A549 (cell line): Measurements from ENCODE around the gene RNF4. TPM values are rescaled to one million over a fixed set of nuclear protein-coding genes. Genes with fewer than 3 reads are reported as not detected.

Experiments
- ATAC-seq, 2 experiments: fragments of 200-7000 bp in 1 of 2; fragments of >200 bp in 1 of 2; cut with Nextera tagmentation in 1 of 2; cut with Tn5 transposase in 1 of 2; 3 replicates each; pipeline versions ENCODE4 v1.8.0 to v1.9.1; 2018 to 2020; ENCODE audit warnings: mild to moderate bottlenecking in 1 of 2, moderate library complexity in 1 of 2
- CTCF ChIA-PET: fragments of 300-600 bp; sonication (Branson Sonifier 250); formaldehyde crosslinking; extraction: SDS; loops from one replicate; lab custom pipeline; 2021; ENCODE audit warnings: antibody characterized with exemption, inconsistent platforms; lab: Yijun Ruan, JAX
- POLR2A ChIA-PET: fragments of 350-600 bp; formaldehyde crosslinking; extraction: SDS; loops from one replicate; lab custom pipeline; 2021; ENCODE audit warnings: antibody characterized with exemption, inconsistent platforms; lab: Yijun Ruan, JAX
- DNase-seq, 2 experiments: peaks; one replicate each; pipeline versions ENCODE4 v3.0.0 to v3.0.0-alpha.2; 2011 to 2016; ENCODE audit warnings: low read depth in 1 of 2, low spot score in 1 of 2
- FAIRE-seq: peaks from 2 replicates; lab custom pipeline; 2011; peaks lifted over from hg19 to GRCh38; lab: Jason Lieb, UNC
- H3K27ac ChIP-seq, 2 experiments: fragments of >200 bp; sonication (Bioruptor Twin); formaldehyde crosslinking; 3 replicates each; pipeline ENCODE4 v1.5.1; 2016 to 2017
- H3K4me1 ChIP-seq: fragments of >200 bp; sonication (Bioruptor Twin); formaldehyde crosslinking; 3 replicates; pipeline ENCODE4 v1.6.1; 2016
- H3K4me2 ChIP-seq: fragments of >200 bp; sonication (Bioruptor Twin); formaldehyde crosslinking; 3 replicates; pipeline ENCODE4 v1.6.1; 2016
- H3K4me3 ChIP-seq: fragments of >200 bp; sonication (Bioruptor Twin); formaldehyde crosslinking; 3 replicates; pipeline ENCODE4 v1.5.1; 2016
- H3K9me3 ChIP-seq: fragments of >200 bp; sonication (Bioruptor Twin); formaldehyde crosslinking; 3 replicates; pipeline ENCODE4 v1.6.1; 2016
- ATOH8 ChIP-seq: fragments of 250-450 bp; sonication (Bioruptor Pico); IDR thresholded peaks from 2 replicates; pipeline ENCODE4 v1.5.0; 2020; ENCODE audit warnings: low read depth, mild to moderate bottlenecking, moderate library complexity
- CBX2 ChIP-seq: fragments of 200-600 bp; sonication (generic); IDR thresholded peaks from 2 replicates; pipeline ENCODE4 v1.6.1; 2016; ENCODE audit warnings: low read depth, mild to moderate bottlenecking, borderline replicate concordance
- CHD2 ChIP-seq: fragments of 150-350 bp; IDR thresholded peaks from 2 replicates; pipeline ENCODE4 v1.6.1; 2014; ENCODE audit warnings: low read length; ENCODE audit not compliant: partially characterized antibody
- EHF ChIP-seq: fragments of 250-450 bp; sonication (Bioruptor Pico); IDR thresholded peaks from 2 replicates; pipeline ENCODE4 v1.5.0; 2020; ENCODE audit warnings: mild to moderate bottlenecking
- ESRRA ChIP-seq: fragments of 150-350 bp; IDR thresholded peaks from 2 replicates; pipeline ENCODE4 v1.6.1; 2014; ENCODE audit warnings: mild to moderate bottlenecking, low read length, borderline replicate concordance
- FOSB ChIP-seq: fragments of 250-450 bp; sonication (Bioruptor Pico); IDR thresholded peaks from 2 replicates; pipeline ENCODE4 v1.5.0; 2020; ENCODE audit warnings: mild to moderate bottlenecking, moderate library complexity
- GATA3 ChIP-seq: IDR thresholded peaks from 2 replicates; pipeline ENCODE4 v1.6.1; 2012; ENCODE audit warnings: borderline replicate concordance
- HDAC2 ChIP-seq: fragments of 200-600 bp; sonication (generic); IDR thresholded peaks from 2 replicates; pipeline ENCODE4 v1.6.1; 2016
- HES2 ChIP-seq: fragments of >200 bp; sonication (Bioruptor Twin); formaldehyde crosslinking; IDR thresholded peaks from 2 replicates; pipeline ENCODE4 v1.6.1; 2016
- HEYL ChIP-seq: fragments of 250-450 bp; sonication (Bioruptor Pico); IDR thresholded peaks from 2 replicates; pipeline ENCODE4 v1.8.0; 2021; ENCODE audit warnings: mild to moderate bottlenecking, moderate library complexity
- HOXA7 ChIP-seq: fragments of 250-450 bp; sonication (Bioruptor Pico); IDR thresholded peaks from 2 replicates; pipeline ENCODE4 v1.5.0; 2020; ENCODE audit warnings: mild to moderate bottlenecking, moderate library complexity
- HOXB5 ChIP-seq: fragments of 250-450 bp; sonication (Bioruptor Pico); IDR thresholded peaks from 2 replicates; pipeline ENCODE4 v1.5.0; 2020; ENCODE audit warnings: mild to moderate bottlenecking, moderate library complexity
- NFE2L2 ChIP-seq: fragments of 150-350 bp; conservative IDR thresholded peaks from 2 replicates; pipeline ENCODE4 v1.6.1; 2014; ENCODE audit warnings: low read length
- NPAS2 ChIP-seq: fragments of 250-450 bp; sonication (Bioruptor Pico); IDR thresholded peaks from 2 replicates; pipeline ENCODE4 v1.8.0; 2022; ENCODE audit warnings: mild to moderate bottlenecking, moderate library complexity, borderline replicate concordance
- NR3C1 ChIP-seq: fragments of >200 bp; sonication (Bioruptor Twin); formaldehyde crosslinking; IDR thresholded peaks from 3 replicates; pipeline ENCODE4 v1.6.1; 2017
- PHF8 ChIP-seq: fragments of 200-600 bp; sonication (generic); IDR thresholded peaks from 2 replicates; pipeline ENCODE4 v1.6.1; 2016; ENCODE audit warnings: low read depth, mild to moderate bottlenecking, antibody characterized with exemption, moderate library complexity, borderline replicate concordance
- POLR2A ChIP-seq: IDR thresholded peaks from 2 replicates; pipeline ENCODE4 v1.6.1; 2012; ENCODE audit warnings: mild to moderate bottlenecking, low read length
- POLR2AphosphoS2 ChIP-seq: conservative IDR thresholded peaks from 2 replicates; pipeline ENCODE4 v1.6.1; 2012; ENCODE audit warnings: low read length, improper control_type of control experiment, inconsistent platforms
- RCOR1 ChIP-seq: fragments of 150-350 bp; IDR thresholded peaks from 2 replicates; pipeline ENCODE4 v1.6.1; 2014; ENCODE audit warnings: antibody characterized with exemption, low read length, low read depth
- RFX5 ChIP-seq: fragments of 450-650 bp; IDR thresholded peaks from 2 replicates; pipeline ENCODE4 v1.7.1; 2014; ENCODE audit warnings: antibody characterized with exemption, mild to moderate bottlenecking, moderate library complexity
- SMC3 ChIP-seq: fragments of >200 bp; sonication (Bioruptor Twin); formaldehyde crosslinking; IDR thresholded peaks from 3 replicates; pipeline ENCODE4 v1.6.1; 2018; ENCODE audit warnings: inconsistent platforms
- SREBF2 ChIP-seq: fragments of 450-650 bp; IDR thresholded peaks from 2 replicates; pipeline ENCODE4 v1.6.1; 2014; ENCODE audit warnings: mild to moderate bottlenecking, moderate library complexity
- TFCP2L1 ChIP-seq: fragments of 250-450 bp; sonication (Bioruptor Pico); IDR thresholded peaks from 2 replicates; pipeline ENCODE4 v1.5.0; 2021; ENCODE audit warnings: mild to moderate bottlenecking
- WGBS: methylation state at CpG from one replicate; pipeline ENCODE4 v1.1.6; 2017; ENCODE audit errors: missing lambda C conversion rate; 5-methylcytosine and 5-hydroxymethylcytosine counted together
- polyA plus RNA-seq, 4 experiments: library from polyadenylated mRNA; depleted of rRNA in 3 of 4; stranded (reverse); fragments of >200 nt; fragmentation: RNase III in 1 of 4; extraction: RNeasy Plus Mini Kit Qiagen cat#74134 plus additional on column Dnase treatment in 1 of 4; gene quantifications; 2 replicates in 3 of 4; 3 replicates in 1 of 4; pipeline ENCODE4 v1.2.3, GENCODE V29; 2011 to 2017
- TF ChIP-seq, protein P1 (sequence below): fragments of 200-600 bp; sonication (generic); IDR thresholded peaks from 2 replicates; pipeline ENCODE4 v1.6.1; 2016; ENCODE audit warnings: antibody characterized with exemption, mild to moderate bottlenecking, moderate library complexity
- TF ChIP-seq, protein P2 (sequence below): IDR thresholded peaks from 2 replicates; pipeline ENCODE4 v1.6.1; 2012; ENCODE audit warnings: low read depth, borderline replicate concordance

RNF4 gene
- polyA plus RNA-seq, 2 of the 4 experiments (the other 2 are of a cell fraction): 65.8 to 93.5 TPM

GRCh38 chr4:2482693-2483092 lies 13.8 kb downstream of the RNF4 start:
- H3K4me3 ChIP-seq: no peak overlapping the region
- H3K9me3 ChIP-seq: no peaks in the 10 kb centered on the region
- TF ChIP-seq NR3C1 (no peak), CBX2 (no peak), GATA3 (no peak), POLR2A (no peak), CHD2 (no peak), RCOR1 (no peak), RFX5 (no peak)
- TF ChIP-seq, all 56 proteins: peak for 0
- no peak for FAIRE-seq
- ATAC-seq: no peak
- ChIA-PET POLR2A (interaction anchor here (0.6 kb wide), 1 partner anchor 13 kb away, joined by 3 read pairs; the partner anchor contains the start of gene RNF4), CTCF (no interaction called here)
- no peak for DNase-seq
- WGBS: 76% methylated on average over 3 of the region's 3 CpGs
- H3K4me2 ChIP-seq: no peak overlapping the region
- no peak overlapping the region for H3K27ac ChIP-seq
- peaks cover 7% of the 10 kb centered on the region; the same call in 2 of the 3 replicates for H3K4me1 ChIP-seq

- no peak for FAIRE-seq
- ChIA-PET CTCF (no interaction called here), POLR2A (interaction anchor here (0.6 kb wide), 1 partner anchor 14 kb away, joined by 3 read pairs; the partner anchor contains the start of gene RNF4)
Measured at GRCh38 chr4:2483237-2483636, 14.3 kb downstream of the RNF4 start.

DNA sequence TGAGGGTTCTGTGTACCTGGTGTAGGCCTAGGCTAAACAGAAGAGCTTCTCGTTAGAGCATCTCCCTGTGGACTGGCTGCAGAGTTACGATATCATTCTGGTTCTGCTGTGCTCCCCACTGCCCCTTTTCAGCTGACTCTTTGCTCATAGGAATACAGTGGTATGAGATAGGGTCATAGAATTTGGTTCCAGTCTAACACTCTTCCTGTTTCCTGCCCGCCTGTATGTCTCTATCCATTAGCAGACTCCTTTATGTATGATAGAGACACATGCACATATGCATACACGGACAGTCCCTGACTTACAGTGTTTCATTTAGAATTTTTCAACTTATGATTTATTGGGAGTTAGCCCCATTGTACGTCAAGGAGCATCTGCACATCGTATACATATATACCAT lies 15.3 kb downstream of the RNF4 start:
- Histone ChIP-seq H3K4me1 (peaks cover under 1% of the 10 kb centered on the region; the same call in 1 of the 3 replicates), H3K9me3 (no peaks in the 10 kb centered on the region), H3K27ac (no peak overlapping the region), H3K4me2 (no peak overlapping the region), H3K4me3 (no peak overlapping the region)
- no peak for FAIRE-seq
- CTCF ChIA-PET: no interaction called here
- TF ChIP-seq POLR2AphosphoS2 (no peak), PHF8 (no peak), ESRRA (no peak), HES2 (no peak), SMC3 (no peak), NFE2L2 (no peak), ATOH8 (no peak), TFCP2L1 (no peak), RCOR1 (no peak), EHF (no peak), HDAC2 (no peak), CBX2 (no peak), HEYL (no peak), SREBF2 (no peak), HOXB5 (CRISPR knock-in tag) (no peak)
- WGBS: 88% methylated on average over 6 of the region's 6 CpGs
- no peak for DNase-seq
- POLR2A ChIA-PET: no interaction called here
- ATAC-seq: no peak

More at GRCh38 chr4:2483237-2483636, 14.3 kb downstream of the RNF4 start:
- no peaks in the 10 kb centered on the region for H3K9me3 ChIP-seq
- no peak overlapping the region for H3K4me2 ChIP-seq
- WGBS: 92% methylated on average over 2 of the region's 3 CpGs
- H3K27ac ChIP-seq: no peak overlapping the region
- ATAC-seq (no peak), DNase-seq (no peak)
- peaks cover 7% of the 10 kb centered on the region; the same call in 1 of the 3 replicates for H3K4me1 ChIP-seq
- H3K4me3 ChIP-seq: no peak overlapping the region
- TF ChIP-seq NPAS2 (CRISPR knock-in tag) (no peak), FOSB (CRISPR knock-in tag) (no peak), ESRRA (no peak), POLR2A (no peak), HOXA7 (CRISPR knock-in tag) (no peak)
- TF ChIP-seq, protein P1, sequence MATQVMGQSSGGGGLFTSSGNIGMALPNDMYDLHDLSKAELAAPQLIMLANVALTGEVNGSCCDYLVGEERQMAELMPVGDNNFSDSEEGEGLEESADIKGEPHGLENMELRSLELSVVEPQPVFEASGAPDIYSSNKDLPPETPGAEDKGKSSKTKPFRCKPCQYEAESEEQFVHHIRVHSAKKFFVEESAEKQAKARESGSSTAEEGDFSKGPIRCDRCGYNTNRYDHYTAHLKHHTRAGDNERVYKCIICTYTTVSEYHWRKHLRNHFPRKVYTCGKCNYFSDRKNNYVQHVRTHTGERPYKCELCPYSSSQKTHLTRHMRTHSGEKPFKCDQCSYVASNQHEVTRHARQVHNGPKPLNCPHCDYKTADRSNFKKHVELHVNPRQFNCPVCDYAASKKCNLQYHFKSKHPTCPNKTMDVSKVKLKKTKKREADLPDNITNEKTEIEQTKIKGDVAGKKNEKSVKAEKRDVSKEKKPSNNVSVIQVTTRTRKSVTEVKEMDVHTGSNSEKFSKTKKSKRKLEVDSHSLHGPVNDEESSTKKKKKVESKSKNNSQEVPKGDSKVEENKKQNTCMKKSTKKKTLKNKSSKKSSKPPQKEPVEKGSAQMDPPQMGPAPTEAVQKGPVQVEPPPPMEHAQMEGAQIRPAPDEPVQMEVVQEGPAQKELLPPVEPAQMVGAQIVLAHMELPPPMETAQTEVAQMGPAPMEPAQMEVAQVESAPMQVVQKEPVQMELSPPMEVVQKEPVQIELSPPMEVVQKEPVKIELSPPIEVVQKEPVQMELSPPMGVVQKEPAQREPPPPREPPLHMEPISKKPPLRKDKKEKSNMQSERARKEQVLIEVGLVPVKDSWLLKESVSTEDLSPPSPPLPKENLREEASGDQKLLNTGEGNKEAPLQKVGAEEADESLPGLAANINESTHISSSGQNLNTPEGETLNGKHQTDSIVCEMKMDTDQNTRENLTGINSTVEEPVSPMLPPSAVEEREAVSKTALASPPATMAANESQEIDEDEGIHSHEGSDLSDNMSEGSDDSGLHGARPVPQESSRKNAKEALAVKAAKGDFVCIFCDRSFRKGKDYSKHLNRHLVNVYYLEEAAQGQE: no peak
- TF ChIP-seq, protein P2, sequence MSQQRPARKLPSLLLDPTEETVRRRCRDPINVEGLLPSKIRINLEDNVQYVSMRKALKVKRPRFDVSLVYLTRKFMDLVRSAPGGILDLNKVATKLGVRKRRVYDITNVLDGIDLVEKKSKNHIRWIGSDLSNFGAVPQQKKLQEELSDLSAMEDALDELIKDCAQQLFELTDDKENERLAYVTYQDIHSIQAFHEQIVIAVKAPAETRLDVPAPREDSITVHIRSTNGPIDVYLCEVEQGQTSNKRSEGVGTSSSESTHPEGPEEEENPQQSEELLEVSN: no peak
